NOMO-1 (cell line): ENCODE measurements around the gene PRX.
"Not testable (repeated sequence)": the region's sequence is repeated elsewhere in the genome, so short reads cannot be mapped to it uniquely, and the experiment has no call there.

Experiments
- DNase-seq, 2 experiments: peaks; one replicate each; lab custom pipeline; 2025; ENCODE audit not compliant: unreplicated experiment in 2 of 2; lab: John Stamatoyannopoulos, UW

The PRX gene

DNA sequence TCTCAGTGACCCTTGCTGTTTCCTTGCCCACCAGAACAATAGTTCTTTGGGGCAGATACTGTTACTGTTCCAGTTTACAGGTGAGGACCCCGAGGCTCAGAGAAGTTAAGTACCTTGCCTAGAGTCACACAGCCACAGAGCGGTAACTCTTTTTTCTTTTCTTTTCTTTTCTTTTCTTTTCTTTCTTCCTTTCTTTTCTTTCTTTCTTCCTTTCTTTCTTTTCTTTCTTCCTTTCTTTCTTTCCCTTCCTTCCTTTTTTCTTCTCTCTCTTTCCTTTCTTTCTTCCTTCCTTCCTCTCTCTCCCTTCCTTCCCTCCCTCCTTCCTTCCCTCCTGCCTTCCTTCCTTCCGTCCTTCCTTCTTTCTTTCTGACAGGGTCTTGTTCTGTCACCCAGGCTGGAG lies 4.9 kb upstream of the PRX start:
- no peak for DNase-seq

DNA sequence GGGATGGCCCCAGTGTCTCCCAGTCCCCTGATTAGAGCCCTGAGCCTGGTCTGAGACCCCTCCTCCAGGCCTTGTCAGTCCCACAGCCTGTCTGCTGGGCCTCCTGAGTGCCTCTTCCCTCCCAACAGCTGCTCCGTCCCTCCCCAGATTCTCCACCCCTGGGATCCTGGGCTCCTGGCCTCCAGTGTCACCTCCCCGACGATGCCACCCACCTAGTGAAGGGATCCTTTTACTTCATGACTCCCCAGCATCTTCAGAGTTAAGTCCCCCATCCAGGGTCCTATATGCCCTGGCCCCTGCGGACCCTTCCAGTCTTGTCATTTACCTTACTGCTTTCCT lies 4.4 kb upstream of the PRX start:
- no peak for DNase-seq

DNA sequence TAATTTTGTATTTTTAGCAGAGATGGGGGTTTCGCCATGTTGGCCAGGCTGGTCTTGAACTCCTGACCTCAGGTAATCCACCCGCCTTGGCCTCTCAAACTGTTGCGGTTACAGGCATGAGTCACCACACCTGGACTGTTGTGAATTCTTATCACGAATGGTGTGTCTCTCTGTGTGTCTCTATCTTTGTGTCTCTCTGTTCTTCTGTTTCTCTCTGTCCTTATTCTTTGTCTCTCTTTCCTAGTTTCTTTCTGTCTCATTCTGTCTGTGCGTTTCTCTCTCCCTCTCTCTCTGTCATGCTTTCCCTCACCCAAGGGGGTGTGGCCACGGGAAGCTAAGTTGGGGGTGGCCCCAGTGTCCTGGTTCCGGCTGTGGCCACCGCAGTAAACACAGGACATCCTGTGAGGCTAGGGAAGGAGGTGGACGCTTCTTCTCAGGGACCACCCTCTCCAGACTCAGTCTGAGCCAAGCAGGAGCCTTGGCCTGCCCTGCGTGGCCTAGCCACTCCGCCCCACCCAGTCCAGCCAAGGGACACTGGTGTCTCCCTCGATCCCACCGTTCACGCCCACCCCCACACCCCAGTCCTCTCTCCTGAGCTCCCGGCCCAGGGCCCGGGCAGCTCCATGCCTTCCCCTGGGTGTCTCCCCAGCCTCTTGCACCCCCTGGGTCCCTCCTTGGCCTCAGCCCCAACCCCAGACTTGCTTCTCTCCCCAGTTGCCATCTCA lies 3.9 kb upstream of the PRX start:
- peak in 1 of 2 experiments; percentile 30 for DNase-seq

DNA sequence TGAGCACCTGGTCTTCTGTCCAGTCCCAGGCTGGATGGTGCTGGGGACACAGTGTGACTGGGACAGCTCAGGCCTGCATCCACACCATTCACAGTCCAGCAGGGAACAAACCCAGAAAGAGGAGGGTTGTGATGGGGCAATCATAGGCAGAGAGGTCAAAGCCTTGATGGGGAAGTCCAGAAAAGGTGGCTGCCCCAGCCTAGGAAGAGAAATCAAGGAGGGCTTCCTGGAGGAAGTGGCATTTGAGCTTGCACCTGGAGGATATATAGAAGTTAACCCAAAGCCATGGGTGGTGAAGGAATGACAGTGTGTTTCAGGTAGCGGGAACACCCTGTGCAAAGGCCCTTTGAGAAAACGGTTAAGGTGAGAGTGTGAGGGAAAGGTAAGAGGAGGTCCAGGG lies 2.6 kb upstream of the PRX start:
- no peak for DNase-seq

DNA sequence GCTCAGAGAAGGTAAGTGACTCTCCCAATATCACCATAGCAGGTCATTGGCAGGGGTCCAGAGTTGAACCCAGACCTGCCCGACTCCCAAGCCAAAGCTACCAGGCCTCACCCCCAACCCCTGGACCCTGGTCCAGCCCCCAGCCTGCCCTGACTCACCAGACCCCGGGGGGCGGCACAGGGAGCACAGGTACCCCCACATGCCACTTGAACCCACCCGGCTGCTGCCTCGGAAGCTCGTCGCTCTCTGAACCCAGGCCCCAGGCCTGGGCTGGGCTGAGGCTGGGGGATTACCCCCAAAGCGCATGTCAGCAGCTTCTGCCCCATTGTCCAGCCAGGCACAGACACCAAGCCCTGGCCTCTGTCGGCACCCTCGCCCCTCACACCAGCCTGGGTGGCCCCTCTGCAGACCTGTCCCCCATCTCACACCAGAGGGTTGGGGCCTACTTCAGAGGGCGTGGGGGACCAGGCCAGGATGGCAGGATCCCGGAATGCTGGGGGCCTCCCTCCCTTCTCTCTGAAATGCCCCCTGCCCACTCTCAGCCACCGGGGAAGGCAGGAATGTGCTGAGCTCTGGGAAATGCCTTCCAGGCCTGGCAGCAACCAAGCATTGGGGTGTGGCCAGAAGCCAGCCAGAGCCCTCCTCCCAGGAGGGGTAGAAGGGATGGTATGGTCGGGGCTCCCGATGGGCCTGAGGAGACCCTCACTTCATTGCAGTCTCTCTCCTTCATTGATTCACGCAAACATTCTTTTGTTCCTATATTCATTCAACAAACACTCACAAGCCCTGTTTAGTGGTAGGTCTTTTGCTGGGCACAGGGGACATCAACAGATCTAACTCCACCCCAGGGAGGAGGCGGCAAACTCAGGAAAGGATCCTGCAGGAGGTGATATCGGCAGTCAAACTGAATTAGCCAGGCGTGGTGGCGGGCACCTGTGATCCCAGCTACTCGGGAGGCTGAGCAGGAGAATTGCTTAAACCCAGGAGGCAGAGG lies 1.7 kb upstream of the PRX start:
- no peak for DNase-seq

DNA sequence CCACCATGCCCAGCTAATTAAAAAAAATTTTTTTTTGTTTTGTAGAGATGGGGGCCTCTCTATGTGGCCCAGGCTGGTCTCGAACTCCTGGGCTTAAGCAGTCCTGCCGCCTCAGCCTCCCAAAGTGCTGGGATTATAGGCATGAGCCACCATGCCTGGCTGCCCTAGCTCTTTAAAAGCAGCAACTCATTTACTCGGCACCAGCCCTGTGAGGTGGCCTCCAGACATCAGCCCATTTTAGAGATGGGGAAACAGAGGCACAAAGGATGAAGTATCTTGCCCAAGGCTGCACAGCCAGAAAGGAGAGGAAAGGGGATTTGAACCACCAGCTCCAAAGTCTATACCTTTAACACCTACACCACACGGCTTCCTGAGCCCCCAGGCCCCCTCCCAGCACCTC lies 312 bp downstream of the PRX start:
- no peak for DNase-seq

DNA sequence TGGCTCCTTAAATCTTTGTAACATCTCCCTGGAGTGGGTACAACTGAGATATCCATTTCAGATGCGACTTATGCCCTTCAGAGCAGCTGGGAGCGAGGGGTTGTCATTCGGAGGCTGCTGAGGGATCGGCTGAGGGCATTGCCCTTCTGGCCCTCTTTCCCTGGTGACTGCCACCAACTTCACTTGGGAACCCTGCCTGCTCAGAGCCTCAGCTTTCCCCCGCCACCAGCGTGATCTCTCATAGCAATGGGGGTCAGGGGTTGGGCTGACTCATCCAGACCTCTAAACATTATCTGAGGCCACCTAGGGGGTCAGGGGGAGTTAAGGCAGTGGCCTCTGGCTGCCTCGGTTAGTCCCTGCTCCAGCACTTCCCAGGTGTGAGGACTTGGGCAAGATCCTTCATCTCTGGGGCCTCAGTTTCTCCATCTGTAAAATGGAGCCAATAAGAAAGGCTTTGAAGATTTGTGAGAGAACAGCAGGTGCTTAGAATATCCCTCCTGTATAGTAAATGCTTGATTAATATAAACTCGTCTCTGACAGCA lies 1.1 kb downstream of the PRX start:
- no peak for DNase-seq

DNA sequence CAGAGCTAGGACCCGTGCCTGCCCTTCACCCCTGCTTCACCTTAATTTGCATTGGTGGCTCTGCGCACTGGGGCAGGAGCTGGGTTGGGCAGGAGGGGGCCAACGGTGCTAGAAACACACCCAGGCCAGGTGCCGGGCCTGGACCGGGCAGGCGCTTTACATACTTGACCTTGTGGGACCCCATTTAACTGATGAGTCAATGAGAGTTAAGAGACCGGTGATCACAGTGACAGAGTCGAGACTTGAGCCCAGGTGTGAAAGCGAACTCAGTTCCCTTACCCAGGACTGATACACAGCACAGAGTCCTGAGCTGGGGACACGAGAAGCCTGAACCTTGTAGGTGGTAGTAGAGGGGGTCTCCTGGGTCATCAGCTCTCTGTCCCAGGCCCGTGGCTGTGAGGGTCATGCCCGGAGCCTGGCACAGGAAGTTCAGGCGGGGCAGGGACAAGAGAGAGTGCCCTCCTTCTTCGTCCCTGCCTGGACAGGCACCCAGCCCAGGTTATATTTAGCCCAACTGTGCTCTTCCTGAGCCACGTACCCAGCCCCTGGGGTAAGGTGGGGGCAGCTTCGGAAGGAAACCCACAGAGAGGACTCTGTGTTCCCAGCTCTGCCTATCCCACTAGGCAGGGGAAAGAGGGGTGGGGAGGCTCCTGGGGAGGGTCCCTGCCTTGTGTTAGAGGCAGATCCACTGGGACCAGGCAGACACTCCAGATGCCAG lies 1.9 kb downstream of the PRX start:
- no peak for DNase-seq

DNA sequence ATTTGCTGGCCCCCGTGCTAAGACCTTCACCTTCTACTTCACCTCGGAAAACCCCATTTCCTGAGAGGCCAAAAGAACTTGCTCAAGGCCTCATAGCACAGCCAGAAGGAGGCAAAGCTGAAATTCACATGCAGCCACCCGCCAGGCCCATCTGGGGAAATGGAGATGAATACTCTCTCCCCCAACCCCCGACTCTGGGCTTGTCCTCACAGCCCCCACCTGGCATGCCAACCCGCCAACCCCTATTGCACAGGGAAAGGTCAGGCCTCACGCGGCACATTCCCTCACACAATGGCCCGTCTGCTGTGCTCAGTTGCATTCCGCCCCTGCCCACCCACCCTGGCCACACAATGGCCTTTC lies 3.2 kb downstream of the PRX start:
- no peak for DNase-seq

DNA sequence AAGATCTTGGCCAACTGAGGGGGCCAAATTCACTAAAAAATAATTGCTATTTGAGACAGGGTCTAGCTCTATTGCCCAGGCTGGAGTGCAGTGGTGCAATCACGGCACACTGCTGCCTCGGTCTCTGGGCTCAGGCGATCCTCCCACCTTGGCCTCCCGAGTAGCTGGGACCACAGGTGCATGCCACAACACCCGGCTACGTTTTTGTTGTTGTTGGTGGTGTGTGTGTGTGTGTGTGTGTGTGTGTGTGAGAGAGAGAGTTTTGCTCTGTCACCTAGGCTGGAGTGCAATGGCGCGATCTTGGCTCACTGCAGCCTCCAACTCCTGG lies 4.6 kb downstream of the PRX start:
- not testable (repeated sequence) for DNase-seq

DNA sequence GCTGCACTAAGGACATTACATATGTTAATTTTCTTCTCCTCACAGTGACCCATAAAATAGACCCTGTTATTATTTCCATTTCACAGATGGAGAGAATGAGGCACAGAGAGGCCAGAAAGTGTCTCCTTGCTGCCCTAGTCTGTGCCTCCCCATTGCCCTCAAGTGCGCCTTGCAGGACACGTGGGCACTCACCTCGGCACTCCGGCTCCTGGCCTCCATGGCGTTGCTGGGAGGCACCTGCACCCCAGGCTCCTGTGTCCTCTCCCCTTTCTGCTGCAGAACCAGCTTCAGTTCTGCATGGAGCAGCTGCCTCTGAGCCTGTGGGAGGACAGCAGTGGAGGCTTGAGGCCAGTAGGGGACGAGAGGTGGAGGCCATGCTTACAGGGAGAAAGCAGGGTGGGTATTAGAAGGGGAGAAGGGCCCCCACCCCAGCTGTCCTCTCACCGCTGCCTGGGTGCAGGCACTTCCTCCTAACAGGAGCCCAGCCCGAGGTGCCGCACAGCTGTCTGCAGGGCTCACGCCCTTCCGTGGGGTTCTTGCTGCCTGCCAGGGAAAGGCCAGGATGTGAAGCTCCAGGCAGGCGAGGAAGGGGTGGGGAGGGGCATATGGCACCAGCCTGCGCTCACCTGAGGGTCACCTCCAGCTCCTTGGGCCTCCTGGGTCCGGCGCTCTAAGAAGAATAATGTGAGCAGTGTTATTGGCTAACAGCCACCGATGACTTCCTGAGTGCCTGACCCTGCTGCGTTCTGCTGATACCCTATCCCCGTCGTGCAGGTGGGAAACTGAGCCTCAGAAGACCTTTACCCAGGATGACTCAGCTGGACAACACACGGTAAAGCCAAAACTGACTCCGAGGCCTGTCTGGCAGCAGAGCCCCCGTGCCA lies 5.2 kb downstream of the PRX start:
- DNase-seq, result no peak

DNA sequence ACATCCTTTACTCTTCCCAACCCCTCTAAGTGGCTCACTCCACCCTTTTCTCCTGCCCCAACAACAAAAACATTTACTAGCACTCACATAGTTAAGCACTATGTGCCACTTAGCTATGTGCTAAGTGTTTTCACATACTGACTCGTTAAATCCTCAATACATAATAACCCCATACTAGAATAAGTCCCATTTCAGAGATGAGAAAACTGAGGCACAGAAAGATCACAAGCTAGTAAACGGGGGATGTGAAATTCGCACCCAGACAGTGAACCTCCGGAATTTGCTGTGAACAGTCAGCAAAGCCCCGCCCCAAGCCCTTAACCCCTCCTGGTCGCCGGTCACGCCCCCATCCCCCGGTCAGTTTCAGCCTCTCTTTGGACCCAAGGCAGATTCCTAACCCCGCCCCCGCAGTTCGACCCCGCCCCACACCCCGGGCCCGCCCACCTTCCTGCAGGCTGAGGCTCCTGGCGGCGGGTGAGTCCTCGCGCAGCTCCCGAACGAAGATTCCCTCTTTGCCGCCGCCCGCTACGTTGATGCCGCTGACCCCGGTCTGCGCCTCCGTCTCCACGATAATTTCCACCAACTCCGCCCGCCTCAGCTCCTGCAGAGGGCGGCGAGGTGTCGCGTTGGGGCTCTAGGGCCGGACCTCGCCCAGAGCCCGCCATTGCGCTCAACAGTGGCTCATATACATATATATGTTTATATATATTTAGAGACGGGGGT lies 9.8 kb downstream of the PRX start:
- peak; percentile 68 to 84 for DNase-seq

DNA sequence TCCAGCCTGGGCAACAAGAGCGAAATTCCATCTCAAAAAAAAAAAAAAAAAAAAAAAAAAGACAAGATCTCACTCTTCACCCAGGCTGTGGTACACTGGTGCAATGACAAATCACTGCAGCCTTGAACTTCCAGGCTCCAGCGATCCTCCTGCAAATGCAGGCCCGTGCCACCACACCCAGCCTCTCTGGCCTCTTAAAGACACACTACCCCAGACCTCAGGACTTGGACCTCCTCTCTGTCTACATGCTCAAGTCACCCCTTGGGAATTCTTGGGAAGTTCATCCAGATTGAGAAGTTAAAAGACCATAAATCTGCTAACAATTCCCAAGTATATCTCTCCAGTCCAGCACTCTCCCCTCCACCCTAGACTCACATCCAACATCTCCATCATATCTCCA lies 12.6 kb downstream of the PRX start:
- DNase-seq, result no peak

DNA sequence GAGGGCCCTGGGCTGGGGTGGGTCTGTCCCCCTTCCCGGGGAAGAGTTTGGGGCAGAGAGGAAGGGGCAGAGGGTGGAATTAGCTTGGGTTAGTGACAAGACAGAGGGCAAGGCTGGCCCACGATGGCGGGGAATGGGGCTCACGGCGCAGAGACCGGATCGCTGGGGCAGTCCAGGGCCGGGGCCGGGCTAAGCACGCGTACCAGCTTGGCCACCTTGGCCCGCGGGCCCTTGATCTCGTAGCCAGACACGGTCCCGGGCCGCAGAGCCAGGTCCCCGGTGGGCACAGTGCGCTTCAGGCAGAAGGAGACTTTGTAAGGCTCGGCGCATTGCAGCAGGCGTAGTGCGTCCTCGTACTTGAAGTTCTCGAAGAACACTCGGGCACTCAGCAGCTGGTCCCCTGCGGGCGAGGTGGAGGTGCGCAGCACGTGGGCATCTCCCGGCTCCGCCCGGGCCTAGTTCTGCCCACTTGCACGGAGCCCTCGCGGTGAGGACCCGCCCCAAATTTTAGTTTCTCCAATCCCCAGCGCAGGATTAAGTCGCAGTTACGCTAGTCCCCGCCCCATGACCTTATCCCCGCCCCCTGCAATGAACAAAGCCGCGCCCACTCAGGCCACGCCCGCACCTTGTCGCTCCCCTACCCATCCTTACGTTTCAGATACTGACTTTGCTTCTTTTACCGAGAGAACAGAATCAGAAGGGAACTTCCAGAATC lies 14.6 kb downstream of the PRX start:
- no peak for DNase-seq

DNA sequence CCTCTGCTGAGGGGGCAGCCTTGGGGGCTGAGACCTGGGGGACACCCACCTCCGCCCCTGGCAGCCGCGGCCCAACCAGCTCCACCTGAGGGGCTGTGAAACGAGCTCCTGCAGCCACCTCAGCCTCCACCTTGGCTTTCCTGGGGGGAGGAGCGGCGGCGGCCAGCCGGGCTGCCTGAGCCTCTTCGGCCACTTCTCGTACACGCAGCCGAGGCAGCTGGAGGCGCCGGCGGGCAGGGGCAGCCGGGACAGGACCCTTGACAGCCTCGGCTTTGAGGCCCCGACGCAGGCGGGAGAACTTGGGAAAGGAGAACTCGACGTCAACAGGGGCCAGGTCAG lies 15.6 kb downstream of the PRX start:
- no peak for DNase-seq

DNA sequence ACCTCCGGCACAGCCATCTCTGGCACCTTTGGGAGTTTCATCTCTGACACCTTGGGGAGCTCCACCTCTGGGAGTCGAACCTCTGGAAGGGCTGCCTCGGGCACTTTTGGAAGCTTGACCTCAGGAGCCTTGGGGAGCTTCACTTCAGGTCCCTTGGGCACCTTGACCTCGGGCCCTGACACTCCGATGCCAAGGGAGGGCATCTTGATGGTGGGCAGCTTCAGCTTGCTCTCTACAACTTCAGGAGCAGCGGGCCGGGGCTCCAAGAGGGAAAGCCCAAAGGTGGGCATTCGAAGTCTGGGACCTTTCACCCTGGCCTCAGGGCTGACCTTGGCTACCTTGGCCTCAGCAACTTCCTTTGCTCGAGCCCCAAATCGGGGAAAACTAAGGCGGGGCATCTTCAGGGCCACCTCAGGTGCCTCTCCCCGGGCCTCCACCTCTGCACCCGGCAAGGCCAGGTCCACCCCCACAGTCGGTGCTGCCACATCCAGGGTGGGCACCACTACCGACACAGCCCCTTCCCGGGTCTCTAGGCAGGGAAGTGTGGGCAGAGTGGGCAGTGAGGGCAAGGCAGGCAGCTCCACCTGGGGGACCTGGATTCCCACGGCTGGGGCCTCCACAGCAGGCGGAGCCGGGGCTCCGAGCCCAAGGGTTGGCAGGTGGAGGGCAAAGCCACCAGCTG lies 16.2 kb downstream of the PRX start:
- DNase-seq, result no peak

DNA sequence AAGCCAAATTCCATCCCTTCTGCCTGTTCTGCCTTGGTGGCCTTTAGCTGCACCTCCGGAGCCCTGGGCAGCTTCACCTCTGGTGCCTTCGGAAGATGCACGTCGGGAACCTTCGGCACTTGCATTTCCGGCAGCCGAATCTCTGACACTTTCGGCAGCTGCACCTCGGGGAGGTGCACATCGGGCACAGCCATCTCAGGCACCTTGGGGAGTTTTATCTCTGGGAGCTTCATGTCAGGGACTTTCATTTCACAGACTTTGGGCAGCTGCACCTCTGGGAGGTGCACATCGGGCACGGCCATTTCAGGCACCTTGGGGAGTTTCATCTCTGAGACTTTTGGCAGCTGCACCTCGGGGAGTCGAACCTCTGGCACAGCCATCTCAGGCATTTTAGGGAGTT lies 17.2 kb downstream of the PRX start:
- no peak for DNase-seq

DNA sequence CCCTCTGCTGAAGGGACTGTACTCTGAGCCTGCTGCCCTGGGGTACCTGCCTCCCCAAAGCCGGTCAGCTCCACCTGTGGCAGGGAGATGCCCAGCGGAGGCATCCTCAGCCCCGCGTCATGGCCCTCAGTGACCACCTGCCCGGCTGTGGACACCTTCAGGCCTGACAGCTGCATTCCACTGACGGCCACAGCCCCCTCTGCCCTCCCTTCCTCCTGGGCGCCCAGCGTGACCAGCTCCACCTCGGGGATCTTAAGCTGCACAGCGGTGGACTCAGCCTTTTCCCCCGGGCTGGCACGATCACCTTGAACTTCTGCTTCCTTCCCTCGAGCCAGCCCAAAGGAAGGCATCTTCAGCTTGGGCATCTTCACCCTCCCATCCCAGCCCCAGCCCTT lies 18.4 kb downstream of the PRX start:
- DNase-seq, result no peak
